ENCODE results near the gene MAGI2. TPM values are rescaled to one million over a fixed set of nuclear protein-coding genes. Genes with fewer than 3 reads are reported as not detected.

The MAGI2 gene
- polyA plus RNA-seq, 3 donors = 0.03 to 0.11 TPM; not detected in 1

- Histone ChIP-seq H3K4me1 (ENCODE audit: control insufficient read depth in 1 of 2, insufficient read depth in 2 of 2, low read length in 2 of 2) (no peaks in the 10 kb centered on the region), H4K20me1 (ENCODE audit: insufficient read depth, low read length) (no peaks in the 10 kb centered on the region), H3K27me3 (ENCODE audit: control insufficient read depth in 2 of 2, insufficient read depth in 2 of 2, low read length in 2 of 2) (peaks cover 0 to 9% of the 10 kb centered on the region in 2 donors), H3K4me2 (replicated peaks; ENCODE audit: extremely low read depth, low read length, poor library complexity, severe bottlenecking) (no peak overlapping the region), H3K4me3 (replicated peaks in 1 of 3; ENCODE audit: low read depth in 2 of 3, low read length in 3 of 3) (no peak overlapping the region), H3K9ac (ENCODE audit: insufficient read depth, low read length, poor library complexity, severe bottlenecking) (no peak overlapping the region), H3K36me3 (replicated peaks in 1 of 2; ENCODE audit: control insufficient read depth in 1 of 2, insufficient read depth in 2 of 2, low read length in 2 of 2) (no peaks in the 10 kb centered on the region), H3K9me3 (replicated peaks in 1 of 2; ENCODE audit: control insufficient read depth in 1 of 2, insufficient read depth in 1 of 2, low read length in 2 of 2) (no peaks in the 10 kb centered on the region), H3K27ac (ENCODE audit: low read depth in 1 of 2, low read length in 2 of 2) (no peak overlapping the region), H2AFZ (ENCODE audit: insufficient read depth, low read depth, low read length, poor library complexity, severe bottlenecking) (no peak overlapping the region), H3K79me2 (ENCODE audit: insufficient read depth, low read length) (no peaks in the 10 kb centered on the region)
- no peak for TF ChIP-seq CTCF (IDR thresholded peaks at IDR 0.05)
- no peaks in the 10 kb centered on the region for H3K36me3 Mint-ChIP-seq
- intact Hi-C loops (cut with micrococcal nuclease) = no loop called here
- peaks cover 7% of the 10 kb centered on the region in 3 donors for H3K27me3 Mint-ChIP-seq (ENCODE audit: low read depth in 3 of 3)
- H3K4me3 Mint-ChIP-seq = no peak overlapping the region
- no peak overlapping the region for H3K27ac Mint-ChIP-seq
- no peak for DNase-seq
- 2% methylated on average over 3 of the region's 16 CpGs for WGBS (ENCODE audit: insufficient coverage)
- H3K9me3 Mint-ChIP-seq = peaks cover 0 to 2% (median 0%) of the 10 kb centered on the region in 7 donors
- no peaks in the 10 kb centered on the region for H3K4me1 Mint-ChIP-seq
Measured at GRCh38 chr7:78770422-78771410, 682.8 kb downstream of the MAGI2 start.

DNA sequence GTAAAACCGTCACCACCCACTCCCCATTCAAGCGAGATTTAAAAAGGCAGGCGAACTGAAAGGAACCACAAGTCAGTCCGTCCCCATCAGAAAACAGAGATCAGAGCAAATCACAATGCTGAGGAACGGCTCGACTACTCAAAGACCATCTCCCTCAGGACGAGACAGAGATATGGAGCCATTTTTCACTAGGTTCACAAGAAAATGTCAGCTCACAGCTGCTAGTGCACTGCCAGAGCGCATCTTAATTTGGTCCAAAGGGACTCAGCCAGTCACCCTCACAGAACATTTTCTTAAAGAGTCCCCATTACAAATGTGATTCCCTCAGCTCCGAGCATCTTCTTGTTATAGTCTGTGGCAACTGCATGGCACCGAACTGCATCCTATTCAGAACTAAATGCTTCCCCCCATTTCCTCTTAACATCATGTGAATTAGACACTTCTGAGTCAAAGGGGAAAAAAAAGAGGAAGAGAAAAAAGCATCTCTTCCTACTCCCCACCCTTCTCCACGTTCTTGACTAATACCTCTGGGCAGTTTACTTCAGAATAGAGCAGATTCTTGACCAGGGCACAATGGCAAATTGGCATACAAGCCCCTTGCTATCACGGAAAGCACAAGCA, 683.9 kb downstream of the MAGI2 start:
- TF ChIP-seq CTCF (IDR thresholded peaks at IDR 0.05) = no peak
- no peaks in the 10 kb centered on the region for H3K9me3 ChIP-seq (replicated peaks in 1 of 2; ENCODE audit: control insufficient read depth in 1 of 2, insufficient read depth in 1 of 2, low read length in 2 of 2)
- H3K9me3 Mint-ChIP-seq = peaks cover 0 to 3% (median 0%) of the 10 kb centered on the region in 7 donors
- no peak overlapping the region for H3K4me3 Mint-ChIP-seq
- intact Hi-C loops (cut with micrococcal nuclease) = no loop called here
- WGBS (ENCODE audit: insufficient coverage) = 8% methylated on average over 6 of the region's 12 CpGs
- no peak overlapping the region for H3K4me3 ChIP-seq (replicated peaks in 1 of 3; ENCODE audit: low read depth in 2 of 3, low read length in 3 of 3)
- H3K27ac ChIP-seq (ENCODE audit: low read depth in 1 of 2, low read length in 2 of 2) = no peak overlapping the region
- no peaks in the 10 kb centered on the region for H3K36me3 ChIP-seq (replicated peaks in 1 of 2; ENCODE audit: control insufficient read depth in 1 of 2, insufficient read depth in 2 of 2, low read length in 2 of 2)
- H3K79me2 ChIP-seq (ENCODE audit: insufficient read depth, low read length) = no peaks in the 10 kb centered on the region
- no peak overlapping the region for H3K9ac ChIP-seq (ENCODE audit: insufficient read depth, low read length, poor library complexity, severe bottlenecking)
- no peak overlapping the region for H2AFZ ChIP-seq (ENCODE audit: insufficient read depth, low read depth, low read length, poor library complexity, severe bottlenecking)
- peaks cover 0 to 9% of the 10 kb centered on the region in 2 donors for H3K27me3 ChIP-seq (ENCODE audit: control insufficient read depth in 2 of 2, insufficient read depth in 2 of 2, low read length in 2 of 2)
- no peak overlapping the region for H3K4me2 ChIP-seq (replicated peaks; ENCODE audit: extremely low read depth, low read length, poor library complexity, severe bottlenecking)
- H4K20me1 ChIP-seq (ENCODE audit: insufficient read depth, low read length) = no peaks in the 10 kb centered on the region
- no peaks in the 10 kb centered on the region for H3K36me3 Mint-ChIP-seq
- H3K4me1 Mint-ChIP-seq = no peaks in the 10 kb centered on the region
- peaks cover 7% of the 10 kb centered on the region in 3 donors for H3K27me3 Mint-ChIP-seq (ENCODE audit: low read depth in 3 of 3)
- H3K4me1 ChIP-seq (ENCODE audit: control insufficient read depth in 1 of 2, insufficient read depth in 2 of 2, low read length in 2 of 2) = no peaks in the 10 kb centered on the region
- DNase-seq = peak in 1 of 3 donors; percentile 3
- H3K27ac Mint-ChIP-seq = no peak overlapping the region

All from CD14-positive monocyte (primary cell).